GM19397 (cell line): Measurements from ENCODE around the gene NDUFAF8.

Experiments
- ATAC-seq: cut with Tn5 transposase; IDR thresholded peaks from one replicate; pipeline ENCODE4 v1.9.1; 2021; ENCODE audit warnings: mild to moderate bottlenecking, moderate library complexity; ENCODE audit not compliant: unreplicated experiment

NDUFAF8 gene

DNA sequence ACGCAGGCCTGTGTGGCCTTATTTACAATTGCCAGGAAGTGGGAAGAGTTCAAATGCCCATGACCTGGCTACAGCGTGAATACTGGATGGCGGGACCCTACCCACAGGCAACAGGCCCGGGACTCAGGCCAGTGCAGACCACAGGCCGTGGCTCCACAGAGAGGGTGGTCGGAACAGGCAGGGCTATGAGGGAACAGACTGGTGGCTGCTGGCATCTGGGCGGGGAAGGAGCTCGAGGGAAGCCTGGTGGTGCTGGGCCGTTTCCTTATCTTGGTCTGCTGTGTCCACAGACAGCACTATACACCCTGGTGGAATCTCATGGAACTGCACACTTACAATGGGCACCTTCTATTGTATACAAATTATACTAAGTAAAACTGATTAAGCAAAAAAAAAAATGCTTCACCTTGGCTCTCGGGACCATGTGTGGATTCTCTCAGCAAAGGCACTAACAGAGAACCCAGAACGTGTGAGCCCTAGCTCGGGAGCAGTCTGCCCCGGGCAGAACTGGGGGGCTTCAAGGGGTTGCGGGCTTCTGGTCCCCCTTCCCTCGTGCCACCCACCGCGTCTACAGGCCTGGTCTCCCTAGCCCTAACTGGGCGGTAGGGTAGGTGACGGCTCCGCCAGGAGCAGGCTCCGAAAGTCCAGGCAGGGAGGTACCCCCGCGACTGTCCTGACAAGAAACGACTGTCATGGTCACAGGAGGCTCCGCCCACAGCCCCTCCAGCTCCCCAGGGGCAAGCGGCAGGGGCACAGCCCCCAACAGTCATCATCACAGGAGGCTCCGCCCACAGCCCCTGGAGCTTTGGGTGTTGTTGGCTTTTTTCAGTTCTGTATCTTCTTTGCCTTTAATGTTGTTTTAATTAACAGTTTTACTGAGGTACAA, 38.2 kb upstream of the NDUFAF8 start:
- ATAC-seq = no peak

DNA sequence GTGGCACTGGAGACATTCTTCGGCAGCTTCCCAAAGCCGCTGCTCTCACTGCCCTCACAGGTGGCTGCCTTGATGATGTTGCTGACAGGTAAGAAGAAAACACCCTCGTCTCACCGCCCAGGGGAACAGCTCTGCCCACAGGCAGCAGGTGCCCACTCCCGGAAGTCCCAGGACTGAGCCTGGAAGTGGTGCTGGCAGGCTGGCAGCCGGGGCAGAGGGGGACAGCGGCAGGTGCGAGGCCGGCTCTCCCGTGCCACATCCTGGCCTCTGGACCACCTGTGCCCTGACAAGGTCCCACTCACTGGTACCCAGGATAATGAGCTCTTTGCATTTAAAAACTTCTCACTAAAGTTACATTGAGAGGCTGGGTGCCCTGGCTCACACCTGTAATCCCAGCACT, 36.8 kb upstream of the NDUFAF8 start:
- no peak for ATAC-seq

DNA sequence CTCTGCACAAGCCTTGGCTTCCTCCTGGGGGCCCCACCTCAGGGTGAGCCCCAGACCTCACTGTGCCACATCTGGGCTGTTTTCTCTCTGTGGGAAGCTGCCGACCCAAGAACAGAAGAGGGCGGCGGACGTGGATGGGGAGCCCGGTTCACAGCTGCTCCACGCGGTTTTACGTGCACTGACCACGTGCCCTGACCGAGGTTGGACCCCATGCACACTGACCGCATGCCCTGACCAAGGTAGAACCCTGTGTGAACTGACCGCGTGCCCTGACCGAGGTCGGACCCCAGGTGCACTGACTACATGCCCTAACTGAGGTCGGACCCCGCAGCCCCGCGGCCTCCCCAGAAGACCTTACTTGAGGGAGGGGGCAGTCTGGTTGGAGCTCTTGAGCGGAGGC, 36.0 kb upstream of the NDUFAF8 start:
- no peak for ATAC-seq

DNA sequence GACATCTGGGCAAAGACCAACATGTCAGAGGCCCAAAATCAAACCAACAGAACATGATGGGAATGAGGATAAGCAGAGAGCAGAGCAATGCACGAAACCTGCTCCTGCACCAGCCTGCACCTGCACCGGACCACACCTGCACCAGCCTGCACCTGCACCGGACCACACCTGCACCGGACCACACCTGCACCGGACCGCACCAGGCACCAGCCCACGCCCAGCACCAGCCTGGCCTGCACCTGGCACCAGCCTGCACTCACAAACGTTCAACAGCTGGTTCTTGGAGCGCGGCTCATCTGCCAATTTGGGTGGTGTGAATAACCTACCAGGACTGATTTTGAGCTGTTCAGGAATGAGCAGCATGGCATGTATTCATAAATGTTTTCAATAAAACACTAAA, 34.5 kb upstream of the NDUFAF8 start:
- ATAC-seq = no peak

DNA sequence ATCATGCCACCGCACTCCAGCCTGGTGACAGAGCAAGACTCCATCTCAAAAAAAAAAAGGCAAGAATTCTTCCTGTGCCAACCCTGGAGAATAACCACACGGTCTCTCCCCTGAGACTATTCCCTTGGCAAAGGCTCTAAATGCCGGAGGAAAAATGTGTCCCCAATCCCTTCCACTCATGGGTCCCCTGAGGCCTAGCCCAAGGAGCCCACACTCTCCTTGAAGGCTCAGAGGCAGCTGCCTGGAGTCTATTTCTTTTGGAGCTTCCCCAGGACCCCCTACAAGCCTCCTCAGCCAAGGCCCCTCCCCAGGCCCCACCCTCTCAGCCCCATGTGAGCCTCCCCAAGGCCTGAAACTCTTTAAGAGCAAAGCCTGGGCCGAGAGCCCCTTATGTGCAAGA, 33.0 kb upstream of the NDUFAF8 start:
- ATAC-seq = no peak

DNA sequence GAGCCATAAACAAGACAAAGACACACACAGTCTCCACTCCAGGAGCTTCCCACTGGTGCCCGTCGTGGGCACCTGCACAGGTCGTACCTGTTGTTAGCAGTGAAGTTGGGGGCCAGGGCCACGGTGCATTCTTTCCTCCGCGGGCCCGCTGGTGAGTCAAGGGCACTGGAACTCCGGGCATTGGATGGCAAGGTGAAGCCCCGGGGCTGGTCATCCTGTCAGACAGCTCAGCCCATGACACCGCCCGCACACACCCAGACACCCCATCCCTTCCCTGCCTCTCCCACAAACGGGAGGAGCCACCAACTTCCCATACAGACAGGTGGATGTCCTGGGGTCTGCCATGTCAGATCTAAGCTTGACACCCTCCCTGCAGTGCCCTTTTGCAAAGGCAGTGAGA, 32.5 kb upstream of the NDUFAF8 start:
- no peak for ATAC-seq

DNA sequence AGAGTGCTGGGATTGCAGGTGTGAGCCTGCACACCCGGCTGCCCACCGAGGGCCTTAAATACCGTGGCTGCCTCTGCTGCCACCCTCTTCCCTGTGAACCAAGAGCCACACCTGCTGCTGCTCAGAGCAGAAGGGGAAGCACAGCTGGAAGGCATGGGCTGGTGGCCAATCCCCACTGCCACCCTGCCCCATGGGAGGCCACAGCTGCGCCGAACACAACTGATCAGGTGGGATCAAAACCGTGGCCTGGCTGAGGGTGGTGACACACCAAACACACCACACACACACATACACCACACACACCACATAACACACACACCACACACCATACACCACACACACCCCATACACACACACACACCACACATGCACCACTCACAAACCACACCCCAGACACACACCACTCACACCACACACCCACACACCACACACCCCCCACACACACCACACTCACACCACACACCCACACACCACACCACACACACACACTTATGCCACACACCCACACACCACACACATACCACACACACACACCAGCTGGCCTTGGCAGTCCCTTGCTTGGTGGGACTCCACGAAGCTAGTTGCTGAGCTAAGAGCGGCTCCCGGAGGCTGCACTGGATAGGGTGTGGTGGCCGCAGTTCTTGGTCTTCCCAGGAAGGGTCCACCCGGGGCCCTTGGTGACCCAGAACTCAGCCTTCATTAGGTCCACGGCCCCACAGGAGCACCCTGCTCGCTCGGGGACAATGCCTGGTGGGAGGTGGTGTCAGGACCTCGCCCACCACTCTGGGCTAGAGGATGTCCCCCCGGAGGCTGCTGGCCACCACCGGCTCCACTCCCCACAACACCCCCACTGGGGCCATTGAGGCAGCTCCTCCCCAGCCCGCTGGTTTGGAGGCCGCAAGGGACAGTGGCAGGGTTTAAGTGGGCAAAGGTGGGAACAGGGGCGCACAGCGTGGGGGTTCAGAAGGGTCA, 31.2 kb upstream of the NDUFAF8 start:
- ATAC-seq = no peak

DNA sequence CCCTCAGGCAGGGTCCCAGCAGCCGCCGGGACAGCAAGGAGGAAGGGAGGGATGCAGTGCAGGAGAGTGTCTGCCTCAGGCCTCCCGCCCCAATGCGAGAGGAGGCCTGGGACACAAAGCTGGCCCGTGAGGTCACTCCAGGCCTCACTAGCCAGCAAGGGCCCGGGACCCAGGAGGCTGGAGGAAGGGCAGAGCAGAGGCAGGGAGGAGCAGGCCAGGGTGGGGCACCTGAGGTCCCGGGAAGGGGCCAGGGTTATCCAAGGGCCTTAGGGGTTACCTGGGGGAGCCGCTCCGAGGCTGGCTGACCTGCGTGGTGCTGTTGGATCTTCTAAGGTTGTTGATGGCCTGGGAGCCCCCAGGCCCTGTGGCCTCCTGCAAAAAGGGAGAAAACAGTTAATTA, 30.5 kb upstream of the NDUFAF8 start:
- no peak for ATAC-seq

DNA sequence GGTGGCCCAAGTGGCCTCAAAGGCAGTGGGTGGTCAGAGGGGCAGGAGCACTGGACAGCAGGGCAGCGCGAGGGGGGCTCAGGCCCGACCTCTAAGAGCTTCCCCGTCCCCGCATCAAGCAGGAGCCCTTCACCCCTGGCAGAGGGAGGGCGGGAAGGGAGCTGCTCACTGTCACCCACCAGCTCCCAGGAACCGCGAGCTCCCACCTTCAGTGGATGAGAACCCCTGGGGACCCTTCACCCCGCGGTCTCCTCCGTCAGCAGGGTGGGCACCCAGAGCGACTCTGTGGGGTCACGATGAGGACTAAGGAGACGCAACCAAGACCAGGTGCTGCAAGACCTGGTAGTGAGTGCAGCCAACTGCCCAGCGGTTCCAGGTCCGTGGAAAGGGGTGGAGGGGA, 30.0 kb upstream of the NDUFAF8 start:
- no peak for ATAC-seq

DNA sequence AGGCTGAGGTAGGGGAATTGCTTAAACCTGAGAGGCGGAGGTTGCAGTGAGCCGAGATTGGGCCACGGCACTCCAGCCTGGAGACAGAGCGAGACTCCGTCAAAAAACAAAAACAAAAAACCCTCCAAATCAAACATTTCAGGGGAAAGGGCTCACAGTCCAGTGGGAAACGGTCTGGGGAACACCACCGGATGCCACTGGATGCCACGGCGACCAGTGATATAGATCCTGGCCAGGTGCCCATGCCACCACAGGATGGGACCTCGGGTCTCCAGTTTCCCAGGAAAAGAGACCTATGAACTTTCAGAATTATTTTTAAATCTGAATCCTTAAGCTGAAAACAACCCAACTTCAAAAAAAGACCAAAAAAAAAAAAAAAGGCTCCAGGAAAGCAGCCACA, 28.7 kb upstream of the NDUFAF8 start:
- ATAC-seq = no peak

DNA sequence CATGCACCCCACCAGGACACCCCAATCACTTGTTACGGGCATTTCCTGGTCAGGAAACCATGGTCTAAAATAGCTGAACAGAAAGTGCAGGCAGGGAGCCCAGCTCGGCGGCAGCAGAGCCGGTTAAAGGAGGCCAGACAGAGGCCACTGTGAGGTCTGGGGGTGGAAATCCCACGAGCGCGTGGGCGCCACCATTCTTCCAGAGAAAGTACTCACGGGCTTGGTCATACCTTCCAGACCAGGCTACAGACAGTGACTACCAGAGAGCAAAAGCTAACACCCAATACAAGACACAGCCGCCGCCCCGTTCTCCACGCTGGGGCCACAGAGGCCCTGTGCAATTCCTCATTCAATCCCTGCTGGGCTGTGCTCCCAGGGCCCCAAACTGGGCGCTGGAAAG, 28.2 kb upstream of the NDUFAF8 start:
- ATAC-seq = no peak

DNA sequence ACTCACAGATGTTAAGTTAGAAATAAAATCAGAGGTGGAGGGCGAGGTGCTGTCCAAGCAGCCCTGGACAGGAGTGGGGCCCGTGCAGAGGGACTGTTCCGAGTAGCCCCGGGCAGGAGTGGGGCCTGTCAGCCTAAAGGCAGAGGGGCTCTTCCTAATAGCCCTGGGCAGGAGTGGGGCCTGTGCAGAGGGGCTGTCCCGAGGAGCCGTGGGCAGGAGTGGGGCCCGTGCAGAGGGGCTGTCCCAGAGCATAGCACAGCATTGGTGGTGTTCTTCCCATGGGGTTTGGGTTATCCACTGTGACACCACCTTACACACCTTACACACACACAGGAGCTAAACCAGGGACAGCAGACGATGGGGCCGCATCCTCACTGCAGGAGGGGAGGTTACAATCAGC, 26.8 kb upstream of the NDUFAF8 start:
- no peak for ATAC-seq

DNA sequence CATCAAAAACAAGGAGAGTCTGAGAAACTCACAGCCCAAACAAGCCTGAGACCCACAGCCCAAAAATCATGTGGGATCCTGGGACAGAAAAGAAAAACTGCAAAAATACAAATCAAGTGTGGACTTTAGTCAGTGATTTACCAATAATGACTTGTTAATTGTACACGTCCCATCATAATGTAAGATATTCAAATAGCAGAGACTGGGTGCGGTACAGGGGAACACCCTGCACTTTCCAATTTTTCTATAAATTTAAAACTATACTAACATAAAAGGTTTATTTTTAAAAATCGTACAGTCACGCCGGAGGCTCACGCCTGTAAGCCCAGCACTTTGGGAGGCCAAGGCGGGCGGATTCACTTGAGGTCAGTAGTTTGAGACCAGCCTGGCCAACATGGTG, 25.1 kb upstream of the NDUFAF8 start:
- ATAC-seq = no peak

DNA sequence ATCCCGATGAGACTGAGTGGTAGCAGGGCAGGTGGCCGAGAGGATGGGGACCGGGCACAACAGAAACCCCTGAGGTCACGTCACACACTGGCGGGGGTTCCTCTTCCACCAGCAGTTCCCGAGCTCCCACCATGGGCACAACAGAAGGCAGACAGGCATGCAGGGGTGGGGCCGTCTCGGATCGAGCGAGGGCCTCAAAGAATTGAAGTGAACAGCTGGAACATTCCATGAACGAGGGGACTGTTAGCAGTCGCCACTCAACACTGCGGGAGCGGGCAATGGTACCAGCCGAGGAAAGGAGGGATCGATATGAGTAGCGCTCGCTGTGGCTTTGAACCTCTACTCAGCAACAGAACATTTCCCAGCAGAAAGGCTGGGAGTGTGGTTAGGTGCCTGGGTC, 21.6 kb upstream of the NDUFAF8 start:
- ATAC-seq = no peak

DNA sequence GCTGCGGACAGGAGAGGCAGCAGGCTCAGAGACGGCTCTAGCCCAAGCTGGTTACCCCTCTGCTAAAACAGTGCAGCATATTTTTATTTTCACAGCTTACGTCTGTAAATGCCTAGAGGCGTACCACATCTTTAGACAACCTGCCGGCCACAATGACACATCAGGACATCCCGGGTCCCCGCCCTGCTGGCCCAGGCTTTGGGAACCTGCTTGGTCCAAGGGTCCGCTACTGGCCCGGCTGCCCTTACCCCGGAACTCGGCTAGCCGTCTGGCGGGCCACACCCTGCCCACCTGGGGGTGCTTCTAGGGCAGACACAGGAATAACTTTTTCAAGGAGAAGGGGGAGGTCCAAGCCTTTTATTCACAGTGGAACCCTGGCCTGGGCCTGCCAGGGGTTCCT, 20.7 kb upstream of the NDUFAF8 start:
- ATAC-seq = no peak

DNA sequence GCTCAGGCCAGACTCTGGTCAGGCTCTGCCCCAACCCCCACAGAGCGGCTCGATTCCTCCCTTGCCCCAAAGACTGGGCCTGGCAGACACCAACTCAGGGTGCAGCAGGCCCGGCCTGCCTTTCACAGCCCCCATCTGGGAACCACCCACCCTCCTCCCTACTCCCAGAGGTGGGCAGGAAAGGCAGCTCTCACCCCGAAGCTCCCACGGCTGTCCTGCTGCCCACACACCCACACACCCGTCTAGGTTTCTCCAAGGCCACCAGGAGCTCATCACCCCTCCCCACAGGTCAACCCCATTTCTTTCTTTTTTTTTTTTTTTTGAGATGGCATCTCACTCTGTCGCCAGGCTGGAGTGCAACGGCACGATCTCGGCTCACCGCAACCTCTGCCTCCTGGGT, 20.1 kb upstream of the NDUFAF8 start:
- ATAC-seq = no peak

DNA sequence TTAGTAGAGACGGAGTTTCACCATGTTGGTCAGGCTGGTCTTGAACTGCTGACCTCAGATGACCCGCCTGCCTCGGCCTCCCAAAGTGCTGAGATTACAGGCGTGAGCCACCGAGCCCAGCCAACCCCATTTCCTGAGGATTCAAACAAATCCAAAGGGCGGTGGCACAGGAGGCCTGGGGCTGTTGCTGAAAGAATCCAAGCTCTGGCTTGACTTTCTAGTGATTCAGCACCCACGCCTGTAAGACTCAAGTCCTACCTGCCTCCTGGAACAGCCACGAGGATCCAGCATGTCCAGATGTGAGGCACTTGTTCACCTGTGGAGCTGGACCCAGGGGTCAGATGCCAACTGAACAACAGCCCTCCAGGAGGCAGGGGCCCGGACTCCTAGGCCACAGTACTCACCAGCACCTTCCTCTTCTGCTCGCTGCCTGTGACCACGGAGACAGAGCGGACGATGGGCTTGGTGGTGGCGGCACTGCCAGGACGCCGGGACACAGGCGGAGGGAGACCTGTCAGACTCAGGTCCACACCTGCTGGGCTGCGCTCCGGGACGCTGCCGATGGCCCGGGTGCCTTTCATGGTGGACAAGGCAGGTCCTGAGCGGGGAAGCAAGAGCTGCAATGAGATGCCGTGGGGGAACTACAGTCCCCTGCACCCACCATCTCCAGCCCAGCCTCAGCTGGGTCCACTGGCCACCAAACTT, 19.5 kb upstream of the NDUFAF8 start:
- ATAC-seq = no peak

DNA sequence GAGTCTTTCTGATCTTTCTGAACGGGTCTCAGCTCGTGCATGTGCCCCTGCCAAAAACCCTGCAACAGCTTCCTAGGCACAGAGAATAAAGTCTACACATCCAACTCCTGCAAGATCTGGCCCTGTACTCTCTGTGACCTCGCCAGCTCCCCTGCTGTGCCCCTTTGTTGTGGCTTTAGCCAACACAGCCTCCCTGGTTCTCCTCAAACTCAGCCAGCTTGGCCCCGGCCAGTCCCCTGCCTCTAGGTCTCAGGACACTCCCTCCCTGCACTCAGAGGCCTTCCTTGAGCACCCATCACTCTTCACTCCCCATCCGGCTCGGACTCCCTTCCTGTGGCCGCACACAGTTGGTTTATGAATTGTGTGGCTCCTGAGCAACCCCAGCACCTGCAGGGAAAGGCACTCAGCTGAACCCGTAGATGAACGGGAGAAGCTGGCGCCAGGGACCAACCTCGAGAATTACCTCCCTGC, 17.7 kb upstream of the NDUFAF8 start:
- ATAC-seq = no peak

DNA sequence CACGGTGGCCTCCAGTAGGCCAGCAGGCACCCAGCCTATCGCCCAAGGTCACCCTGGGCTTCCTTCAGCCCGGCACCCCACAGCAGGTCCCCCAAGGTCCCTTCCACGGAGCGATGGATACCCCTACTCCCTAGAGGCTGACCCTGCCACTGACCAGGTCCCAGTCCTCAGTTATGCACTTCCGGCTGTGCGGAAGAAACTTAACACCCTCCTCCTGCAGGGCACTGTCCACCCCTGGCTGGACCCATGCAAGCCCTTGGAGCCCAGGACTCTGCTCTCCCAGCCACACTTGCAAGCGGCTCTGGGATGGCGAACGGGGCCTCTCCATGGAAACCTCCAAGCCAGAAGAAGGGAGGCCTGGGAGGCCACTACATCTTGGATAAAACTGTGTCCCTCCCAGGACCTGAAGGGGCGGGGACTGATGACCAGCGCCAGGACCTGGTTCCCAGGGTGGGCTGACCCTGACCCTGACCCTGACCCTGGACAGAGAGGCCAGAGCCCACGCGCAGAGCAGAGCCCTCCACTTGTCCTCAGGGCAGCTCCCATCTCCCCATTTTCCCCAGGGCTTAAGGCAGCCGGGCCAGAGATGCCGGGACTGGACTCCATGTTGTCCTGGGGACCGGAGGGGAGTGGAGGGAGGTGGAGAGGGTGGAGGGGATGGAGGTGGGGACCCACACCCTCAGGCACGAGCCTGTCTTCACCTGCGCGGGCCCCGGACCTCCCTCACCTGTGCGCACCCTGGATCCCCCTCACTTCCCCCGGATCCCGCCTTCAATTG, 17.1 kb upstream of the NDUFAF8 start:
- ATAC-seq = no peak

DNA sequence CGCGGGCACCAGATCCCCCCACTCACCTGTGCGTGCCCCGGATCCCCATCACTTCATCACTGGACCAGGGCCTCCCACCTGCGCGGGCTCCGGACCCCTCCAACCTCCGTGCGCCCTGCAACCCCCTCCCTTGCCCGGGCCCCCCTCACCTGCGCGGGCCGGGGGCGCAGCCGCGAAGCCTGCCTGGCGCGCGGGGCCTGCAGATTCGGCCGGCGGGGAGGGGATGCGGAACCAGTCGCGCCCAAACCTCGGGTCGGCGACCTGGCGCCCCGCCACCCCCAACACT, 16.6 kb upstream of the NDUFAF8 start:
- no peak for ATAC-seq
